Measurements from ENCODE around the gene NBR1.
"Not testable (repeated sequence)": the region's sequence is repeated elsewhere in the genome, so short reads cannot be mapped to it uniquely, and the experiment has no call there.

The NBR1 gene

DNA sequence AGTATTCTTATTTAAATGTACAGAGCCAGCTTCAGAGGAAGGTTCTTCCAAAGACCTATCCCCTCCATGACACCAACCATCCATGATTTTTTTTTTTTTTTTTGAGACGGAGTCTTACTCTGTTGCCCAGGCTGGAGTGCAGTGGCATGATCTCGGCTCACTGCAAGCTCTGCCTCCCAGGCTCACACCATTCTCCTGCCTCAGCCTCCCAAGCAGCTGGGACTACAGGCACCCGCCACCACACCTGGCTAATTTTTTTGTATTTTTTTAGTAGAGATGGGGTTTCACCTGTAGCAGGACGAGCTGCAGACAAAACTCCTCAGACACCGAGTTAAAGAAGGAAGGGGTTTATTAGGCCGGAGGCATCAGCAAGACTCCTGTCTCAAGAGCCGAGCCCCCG, 11.1 kb upstream of the NBR1 start:
- not testable (repeated sequence) for DNase-seq

DNA sequence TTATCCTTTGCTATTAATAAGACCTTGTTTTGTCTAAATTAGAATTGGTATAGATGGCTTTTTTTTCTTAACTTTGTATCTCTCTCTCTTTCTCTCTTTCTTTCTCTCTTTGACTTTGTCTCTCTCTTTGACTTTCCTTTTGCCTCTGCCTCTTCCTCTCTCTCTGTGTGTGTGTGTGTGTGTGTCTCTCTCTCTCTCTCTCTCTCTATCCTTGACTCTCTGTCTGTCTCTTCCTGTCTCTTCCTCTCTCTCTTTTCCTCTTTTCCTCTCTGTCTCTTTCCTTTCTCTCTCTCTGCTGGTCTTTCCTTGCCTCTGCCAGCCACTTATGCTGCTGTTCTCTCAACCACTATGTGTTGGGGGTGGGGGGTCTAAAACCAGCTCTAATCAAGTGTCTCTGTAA, 5.0 kb upstream of the NBR1 start:
- not testable (repeated sequence) for DNase-seq

DNA sequence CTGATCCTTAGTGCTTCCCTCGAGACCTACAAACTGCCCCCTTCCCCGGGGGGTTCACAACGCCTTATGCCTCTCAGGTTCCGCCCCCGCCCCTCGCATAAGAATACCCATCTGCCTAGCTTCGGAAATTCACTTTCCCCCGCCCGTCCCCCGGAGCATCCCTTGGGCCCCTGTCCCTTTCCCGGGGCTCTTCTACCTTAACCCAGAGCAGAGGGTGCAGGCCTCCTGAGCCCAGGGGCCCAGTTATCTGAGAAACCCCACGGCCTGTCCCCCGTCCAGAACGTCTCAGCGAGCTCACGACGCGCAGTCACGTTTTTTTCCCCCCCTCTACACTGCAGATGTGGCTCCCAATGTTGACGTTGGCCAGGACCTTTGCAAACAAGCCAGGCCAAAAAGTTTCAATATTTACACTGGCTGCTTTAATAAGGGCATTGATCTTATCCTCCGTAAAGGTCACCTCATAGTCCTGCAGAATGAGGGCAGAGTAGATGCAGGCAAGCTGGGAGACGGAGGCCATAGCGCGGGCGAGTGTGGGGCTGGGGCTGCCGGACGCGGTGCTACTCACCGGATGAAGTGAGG, 1.4 kb upstream of the NBR1 start:
- DNase-seq: peak; percentile 36 to 71

DNA sequence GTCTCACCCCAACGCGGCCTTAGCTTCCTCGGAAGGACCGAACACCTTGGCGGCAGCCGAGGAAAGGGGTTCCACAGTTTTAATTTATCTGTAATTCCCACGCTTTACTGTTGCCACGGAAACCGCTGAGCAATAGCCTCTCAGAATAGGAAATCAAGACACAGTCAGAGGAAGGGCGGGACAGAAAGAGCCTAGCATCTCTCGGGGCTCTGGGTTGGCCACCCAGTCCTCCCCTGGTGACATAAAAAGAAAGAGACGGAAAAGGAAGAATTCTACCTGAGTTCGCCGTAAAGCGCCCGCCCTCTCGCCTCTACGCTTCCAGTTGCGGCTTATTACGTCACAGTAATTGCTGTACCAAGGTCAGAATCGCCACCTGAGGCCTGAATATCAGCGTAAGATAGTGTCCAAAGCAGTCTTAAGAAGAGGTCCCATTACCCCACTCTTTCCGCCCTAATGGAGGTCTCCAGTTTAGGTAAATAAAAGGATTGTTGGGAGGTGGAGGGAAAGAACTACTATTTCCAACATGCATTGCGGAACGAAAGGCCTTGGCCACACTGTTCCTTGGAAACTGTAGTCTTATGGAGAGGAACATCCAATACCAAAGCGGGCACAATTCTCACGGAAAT, 761 bp upstream of the NBR1 start:
- DNase-seq: peak; percentile 96 to 97

DNA sequence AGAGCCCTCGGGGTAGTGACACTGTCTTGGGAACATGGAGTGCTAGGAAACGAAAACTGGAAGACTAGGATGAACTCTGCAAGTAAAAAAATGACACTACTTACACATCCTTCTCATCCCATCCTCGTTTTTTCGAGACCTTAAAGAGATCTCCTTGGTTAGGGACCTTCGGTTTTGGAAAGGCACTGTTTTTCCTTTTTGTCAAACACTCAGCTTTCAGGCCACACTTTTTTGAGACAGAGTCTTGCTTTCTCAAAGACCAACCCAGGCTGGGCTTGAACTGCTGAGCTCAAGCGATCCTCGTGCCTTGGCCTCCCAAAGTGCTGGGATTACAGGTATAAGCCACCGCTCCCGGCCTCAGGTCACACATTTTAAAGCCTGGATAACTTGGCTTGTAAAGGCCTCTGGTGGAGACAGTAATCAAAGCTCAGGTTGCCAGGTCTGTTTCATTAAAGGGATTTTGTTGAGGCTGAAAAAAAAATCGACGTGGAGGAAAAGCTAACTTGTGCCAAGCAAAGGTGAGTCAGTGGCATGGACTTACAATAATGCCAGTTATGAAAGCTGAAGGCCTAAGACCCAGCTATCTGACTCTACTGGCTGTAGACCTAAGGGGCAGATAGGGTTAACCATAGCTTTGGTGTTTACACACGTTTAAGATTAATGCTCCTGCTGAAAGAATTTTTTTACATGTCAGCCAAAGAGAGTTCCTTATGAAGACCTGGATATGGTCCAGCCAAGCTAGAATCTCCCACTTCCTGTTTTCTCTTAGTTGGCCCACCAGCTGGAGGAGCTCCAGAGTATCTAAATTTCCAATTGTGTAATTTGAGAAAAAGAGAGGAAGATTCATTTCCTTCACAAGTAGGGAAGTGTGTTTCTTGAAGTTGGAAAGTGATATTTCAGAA, 823 bp downstream of the NBR1 start:
- DNase-seq: peak; percentile 20 to 29

DNA sequence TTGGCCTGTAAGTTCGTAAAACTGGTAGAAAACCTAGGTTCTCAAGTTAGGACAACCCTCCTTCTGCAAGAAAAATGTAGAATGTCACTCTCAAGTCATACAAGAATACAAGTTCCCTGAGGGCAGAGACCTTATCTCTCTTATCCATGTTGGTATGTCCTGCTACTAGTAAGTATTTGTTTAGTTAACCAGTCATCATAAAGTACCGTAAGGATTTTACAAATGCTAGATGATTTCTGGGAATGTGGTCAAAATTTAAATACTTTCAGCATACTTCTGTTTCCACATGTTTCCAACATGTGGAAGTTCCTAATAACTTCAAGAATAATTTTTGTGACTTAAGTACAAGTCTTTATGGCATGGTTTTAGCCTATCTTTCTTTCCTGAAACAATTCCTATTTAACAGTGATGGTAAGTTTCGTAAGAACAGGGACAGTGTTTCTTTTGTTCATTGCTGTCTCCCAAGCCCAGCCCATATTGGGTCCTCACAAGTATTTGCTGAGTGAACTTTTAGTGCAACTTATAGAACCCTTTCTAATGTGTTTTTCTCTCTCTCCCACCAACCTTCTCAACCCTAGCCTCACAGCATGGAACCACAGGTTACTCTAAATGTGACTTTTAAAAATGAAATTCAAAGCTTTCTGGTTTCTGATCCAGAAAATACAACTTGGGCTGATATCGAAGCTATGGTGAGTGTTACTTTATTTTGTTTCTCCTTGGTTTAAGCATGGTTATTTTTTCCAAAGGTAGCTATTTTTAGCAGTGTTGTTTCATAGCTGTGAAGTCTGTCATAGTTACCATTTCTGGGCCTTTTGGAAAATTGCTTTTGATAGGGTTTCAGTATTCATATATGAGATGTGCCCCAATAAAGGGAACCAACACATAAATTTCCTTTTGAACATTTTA, 4.5 kb downstream of the NBR1 start:
- no peak for DNase-seq

DNA sequence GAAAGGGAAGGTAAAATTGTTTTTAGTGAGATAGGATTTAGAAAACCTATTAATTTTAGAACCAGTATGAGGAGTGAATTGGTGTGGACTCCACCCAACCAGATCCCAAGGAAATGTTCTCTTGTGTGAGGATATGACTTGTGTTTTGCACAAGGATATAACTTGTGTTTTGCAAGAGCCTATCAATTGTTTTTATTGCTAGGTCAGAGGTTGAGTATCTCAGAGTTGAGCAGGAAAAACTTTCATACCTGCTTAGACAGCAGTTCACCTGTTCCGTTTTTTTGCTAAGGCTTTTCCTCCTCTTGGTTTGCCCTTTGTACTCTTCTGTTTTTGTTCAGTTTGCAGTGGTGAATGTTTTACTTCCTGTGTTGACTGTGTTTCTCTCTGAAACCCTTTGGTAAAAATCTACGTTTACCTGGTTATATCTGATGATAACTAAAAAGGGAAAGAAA, 5.1 kb downstream of the NBR1 start:
- no peak for DNase-seq

DNA sequence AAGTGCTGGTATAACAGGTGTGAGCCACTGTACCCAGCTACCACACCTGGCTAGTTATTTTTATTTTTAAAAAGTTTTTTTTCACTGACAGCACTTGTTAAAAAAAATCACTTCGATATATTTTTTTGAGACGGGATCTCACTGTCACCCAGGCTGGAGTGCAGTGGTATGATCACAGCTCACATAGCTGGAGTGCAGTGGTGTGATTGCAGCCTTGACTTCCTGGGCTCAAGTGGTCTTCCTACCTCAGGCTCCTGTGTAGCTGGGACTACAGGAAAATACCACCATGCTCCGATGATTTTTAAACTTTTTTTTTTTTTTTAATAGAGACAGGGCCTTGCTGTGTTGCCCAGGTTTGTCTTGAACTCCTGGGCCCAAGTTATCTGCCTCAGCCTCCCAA, 12.9 kb downstream of the NBR1 start:
- no peak for DNase-seq

DNA sequence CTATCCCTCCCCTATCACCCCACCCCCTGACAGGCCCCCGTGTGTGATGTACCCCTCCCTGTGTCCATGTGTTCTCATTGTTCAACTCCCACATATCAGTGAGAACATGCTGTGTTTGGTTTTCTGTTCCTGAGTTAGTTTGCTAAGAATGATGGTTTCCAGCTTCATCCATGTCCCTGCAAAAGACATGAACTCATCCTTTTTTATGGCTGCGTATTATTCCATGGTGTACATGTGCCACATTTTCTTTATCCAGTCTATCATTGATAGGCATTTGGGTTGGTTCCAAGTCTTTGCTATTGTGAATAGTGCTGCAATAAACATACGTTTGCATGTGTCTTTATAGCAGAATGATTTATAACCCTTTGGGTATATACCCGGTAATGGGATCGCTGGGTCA, 15.6 kb downstream of the NBR1 start:
- DNase-seq: not testable (repeated sequence)

DNA sequence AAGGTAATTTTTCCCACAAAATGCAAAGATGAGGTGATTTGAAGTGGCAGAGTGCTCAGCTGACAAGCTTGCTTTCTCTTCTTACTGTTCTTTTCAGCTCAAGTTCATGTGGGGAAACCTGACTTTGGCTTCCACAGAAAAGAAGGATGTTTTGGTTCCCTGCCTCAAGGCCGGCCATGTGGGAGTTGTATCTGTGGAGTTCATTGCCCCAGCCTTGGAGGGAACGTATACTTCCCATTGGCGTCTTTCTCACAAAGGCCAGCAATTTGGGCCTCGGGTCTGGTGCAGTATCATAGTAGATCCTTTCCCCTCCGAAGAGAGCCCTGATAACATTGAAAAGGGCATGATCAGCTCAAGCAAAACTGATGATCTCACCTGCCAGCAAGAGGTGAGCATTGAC, 22.2 kb downstream of the NBR1 start:
- no peak for DNase-seq

DNA sequence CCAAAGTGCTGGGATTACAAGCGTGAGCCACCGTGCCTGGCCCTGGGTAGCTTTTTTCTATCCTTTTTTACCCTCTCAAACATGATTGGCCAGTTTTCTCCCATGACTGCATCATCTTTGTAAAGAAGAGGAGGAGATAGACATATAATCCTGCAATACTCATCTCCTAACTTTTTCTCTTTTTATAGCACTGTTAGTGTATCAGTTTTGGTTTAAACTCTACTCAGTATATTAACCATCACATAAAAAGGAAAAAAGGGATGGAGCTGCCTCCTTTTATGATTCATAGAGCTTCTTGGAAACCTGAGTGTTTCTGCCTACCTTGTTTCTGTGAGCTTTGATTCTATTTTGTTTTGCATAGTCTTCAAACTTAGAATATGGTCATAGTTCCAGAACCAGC, 28.6 kb downstream of the NBR1 start:
- DNase-seq: no peak

DNA sequence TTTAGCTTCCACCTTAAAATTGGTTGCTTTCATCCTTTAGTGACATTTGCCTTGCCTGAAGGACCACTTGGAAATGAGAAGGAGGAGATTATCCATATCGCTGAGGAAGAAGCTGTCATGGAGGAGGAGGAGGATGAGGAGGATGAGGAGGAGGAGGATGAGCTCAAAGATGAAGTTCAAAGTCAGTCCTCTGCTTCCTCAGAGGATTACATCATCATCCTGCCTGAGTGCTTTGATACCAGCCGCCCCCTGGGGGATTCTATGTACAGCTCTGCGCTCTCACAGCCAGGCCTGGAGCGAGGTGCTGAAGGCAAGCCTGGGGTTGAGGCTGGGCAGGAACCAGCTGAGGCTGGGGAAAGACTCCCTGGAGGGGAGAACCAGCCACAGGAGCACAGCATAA, 29.1 kb downstream of the NBR1 start:
- DNase-seq: no peak

DNA sequence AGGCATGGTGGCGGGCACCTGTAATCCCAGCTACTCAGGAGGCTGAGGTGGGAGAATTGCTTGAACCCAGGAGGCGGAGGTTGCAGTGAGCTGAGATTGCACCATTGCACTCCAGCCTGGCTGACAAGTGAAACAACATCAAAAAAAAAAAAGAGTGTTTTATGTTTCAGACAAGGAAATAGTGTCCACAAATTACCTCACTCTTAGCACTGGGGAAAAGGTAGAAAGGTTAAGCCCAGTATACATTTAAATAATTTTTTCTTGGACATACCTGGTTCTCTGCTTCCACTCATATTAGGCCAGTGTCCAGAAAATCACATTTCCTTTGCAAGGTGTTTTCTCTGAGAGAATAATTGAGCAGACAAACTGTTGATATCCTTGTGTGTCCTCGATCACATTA, 32.0 kb downstream of the NBR1 start:
- DNase-seq: not testable (repeated sequence)

DNA sequence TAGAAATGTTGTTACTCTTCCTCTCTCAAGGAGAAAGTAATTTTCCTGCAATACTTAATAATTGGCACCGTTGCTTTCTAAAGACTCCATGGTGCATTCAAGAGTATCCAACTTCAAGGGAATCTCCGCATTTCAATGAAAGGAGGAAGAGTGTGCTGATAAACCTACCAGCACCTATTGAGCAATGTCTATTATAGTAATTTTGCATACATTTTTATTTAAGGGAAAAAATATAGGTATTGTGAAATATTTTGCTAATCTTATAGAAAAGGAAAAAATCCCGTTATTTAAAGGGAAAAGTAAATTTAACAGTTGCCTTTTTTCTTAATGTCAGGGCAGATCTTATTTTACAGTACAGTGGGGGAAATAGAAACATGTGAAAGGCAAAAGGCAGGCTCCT, 39.6 kb downstream of the NBR1 start:
- no peak for DNase-seq

DNA sequence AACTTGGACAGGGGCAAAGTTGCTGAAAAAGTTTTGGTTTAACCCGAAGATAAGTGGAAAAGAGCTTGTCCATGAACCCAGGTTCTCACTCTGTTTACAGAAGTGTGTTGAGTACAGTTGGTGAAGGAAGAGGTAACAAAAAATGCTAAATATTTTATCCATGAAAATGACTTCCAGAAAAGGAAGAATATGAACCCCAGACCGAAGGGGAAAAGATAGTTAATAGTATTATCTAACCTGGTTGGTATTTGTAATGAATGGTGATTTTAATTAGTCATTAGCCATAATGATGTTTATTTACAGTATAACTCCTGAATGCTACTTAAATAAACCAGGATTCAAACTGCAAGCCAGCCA, 40.1 kb downstream of the NBR1 start:
- DNase-seq: no peak

DNA sequence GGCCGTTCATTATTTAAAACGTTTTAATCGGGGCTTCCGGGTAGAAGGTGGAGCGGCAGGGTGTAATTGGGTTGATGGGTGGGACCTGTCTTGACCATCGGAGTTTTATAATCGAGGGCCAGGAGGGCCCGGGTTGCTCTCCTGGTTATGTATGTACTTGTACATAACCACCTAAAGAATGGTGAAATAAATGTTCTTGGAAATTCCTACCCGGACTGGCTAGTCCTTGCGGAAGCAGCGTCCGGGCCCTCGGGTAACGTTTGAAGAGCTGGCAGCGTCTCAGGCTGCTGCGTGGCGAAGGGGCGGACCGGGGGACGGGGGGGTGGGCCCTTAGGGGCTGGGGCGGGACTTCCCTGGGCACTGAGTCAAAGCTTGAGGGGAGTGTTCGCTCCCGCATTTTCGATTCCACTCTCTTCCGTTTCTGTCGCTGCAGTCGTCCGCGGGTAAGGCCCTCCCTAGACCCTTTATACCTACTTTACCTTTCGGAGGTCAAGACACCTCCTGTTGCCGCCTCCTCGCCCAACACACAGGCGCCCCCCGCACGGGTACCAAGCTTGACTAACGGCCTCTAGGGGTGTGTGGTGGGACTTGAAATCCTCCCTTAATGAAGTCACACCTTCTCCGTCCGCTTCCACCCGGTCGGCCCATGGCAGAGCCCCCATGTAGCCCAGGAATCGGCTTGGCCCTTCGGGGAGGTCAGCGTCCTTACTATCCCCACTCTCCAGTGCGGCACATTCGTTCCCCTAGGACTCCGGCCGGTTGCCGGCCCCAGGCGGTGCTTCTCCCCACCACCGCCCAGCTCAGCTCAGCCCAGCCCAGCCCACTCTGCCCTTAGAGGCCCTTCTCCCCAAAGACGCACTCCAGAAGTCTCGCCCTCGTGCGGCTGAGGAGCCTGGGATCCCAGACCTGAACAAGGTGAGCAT, 40.7 kb downstream of the NBR1 start, which contains the start of gene TMEM106A:
Gene TMEM106A, plus strand, starts transcription at position 396 of the 923 bp plus-strand sequence. CDS start 1,167 bp downstream, outside the sequence.
- DNase-seq: no peak

DNA sequence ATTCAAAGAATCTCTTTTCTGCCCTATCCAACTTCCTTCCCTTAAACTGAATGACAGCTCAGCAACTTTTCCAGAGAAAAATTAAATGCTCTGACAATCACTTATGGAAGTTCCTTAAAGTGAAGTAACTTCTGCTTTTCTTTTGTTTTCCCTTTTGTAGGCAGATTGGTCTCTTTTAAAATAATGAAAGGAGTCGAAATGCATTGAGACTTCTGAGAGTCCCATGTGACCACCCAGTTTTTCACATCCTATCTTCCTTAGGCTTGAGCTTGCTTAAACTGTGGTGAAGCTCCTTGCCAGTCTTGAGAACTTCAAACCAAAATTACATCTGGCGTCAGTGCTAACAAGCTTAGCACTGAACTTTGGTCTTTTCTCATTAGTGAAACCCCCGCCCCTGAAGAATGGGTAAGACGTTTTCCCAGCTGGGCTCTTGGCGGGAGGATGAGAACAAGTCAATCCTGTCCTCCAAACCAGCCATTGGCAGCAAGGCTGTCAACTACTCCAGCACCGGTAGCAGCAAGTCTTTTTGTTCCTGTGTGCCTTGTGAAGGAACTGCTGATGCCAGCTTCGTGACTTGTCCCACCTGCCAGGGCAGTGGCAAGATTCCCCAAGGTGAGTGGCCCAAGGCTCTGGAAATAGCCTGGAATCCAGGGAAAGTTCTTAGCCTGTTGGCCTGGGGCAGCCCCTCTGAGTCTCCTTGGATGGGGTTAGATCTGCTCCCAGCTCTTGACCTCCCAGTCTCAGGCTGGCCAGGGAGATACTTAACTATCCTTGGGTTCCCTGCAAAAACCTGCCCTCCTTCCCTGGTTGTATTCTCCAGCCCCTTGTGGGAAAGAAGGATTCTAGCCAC, 41.9 kb downstream of the NBR1 start:
- DNase-seq: no peak

DNA sequence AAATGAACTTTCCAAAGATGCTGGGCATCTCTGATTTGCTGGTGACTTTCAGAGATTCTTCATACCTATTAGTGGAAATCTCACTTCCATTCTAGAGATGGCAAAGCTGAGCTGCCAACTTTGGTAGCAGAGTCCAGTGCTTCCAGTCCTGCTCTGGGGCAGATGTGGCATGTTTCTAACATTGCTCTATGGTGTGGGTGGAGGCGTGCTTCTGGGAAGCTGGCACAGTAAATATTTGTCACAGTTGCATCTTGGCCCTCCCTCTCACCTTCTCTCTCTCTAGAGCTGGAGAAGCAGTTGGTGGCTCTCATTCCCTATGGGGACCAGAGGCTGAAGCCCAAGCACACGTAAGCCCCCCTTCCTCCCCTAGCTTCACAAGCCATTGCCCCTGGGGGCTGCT, 42.5 kb downstream of the NBR1 start:
- no peak for DNase-seq

DNA sequence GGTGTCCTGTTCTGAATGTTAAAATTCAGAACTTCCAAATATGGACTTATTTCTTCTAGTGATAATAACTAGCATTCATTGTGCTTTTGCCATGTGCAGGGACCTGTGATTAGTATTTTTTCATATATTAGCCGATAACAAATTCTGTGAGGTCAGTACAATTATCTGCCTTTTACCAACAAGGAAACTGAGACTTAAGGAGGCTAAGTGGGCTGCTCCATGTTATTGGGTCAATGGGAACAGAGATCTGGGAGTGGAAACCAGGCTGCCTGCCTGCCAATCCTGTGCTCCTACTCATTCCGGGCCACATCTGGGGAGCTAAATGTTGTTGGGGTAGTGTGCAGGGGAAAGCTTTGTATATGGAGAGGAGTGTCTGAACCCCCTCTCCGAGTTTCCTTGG, 44.3 kb downstream of the NBR1 start:
- no peak for DNase-seq

DNA sequence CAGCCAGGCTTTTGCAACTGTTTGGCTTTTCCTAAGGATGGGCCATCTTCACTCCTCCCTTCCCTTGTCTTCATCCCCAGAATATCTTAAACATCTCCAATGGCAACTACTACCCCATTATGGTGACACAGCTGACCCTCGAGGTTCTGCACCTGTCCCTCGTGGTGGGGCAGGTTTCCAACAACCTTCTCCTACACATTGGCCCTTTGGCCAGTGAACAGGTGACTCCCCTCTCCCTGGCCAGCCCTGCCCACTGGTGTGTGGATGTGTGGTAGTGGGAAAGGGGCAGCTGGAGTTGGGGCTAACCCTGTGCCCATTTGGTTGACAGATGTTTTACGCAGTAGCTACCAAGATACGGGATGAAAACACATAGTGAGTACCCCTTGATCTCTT, 45.4 kb downstream of the NBR1 start:
- no peak for DNase-seq
